Suprapubic skin (tissue), 4 donors: ENCODE measurements around the gene PNN. TPM values are rescaled to one million over a fixed set of nuclear protein-coding genes. Genes with fewer than 3 reads are reported as not detected.

Experiments used
- DNase-seq, 2 donors: peaks; one replicate each; pipeline ENCODE4 v3.0.0-alpha.2; 2019; ENCODE audit warnings: low spot score in 2 of 2
- H3K27ac ChIP-seq: fragments of 200-600 bp; sonication (generic); one replicate; pipeline ENCODE4 v1.5.1; 2019
- H3K27me3 ChIP-seq: fragments of 200-600 bp; sonication (generic); one replicate; pipeline ENCODE4 v1.5.1; 2019
- H3K36me3 ChIP-seq: fragments of 200-600 bp; sonication (generic); one replicate; pipeline ENCODE4 v1.5.1; 2019
- H3K4me1 ChIP-seq: fragments of 200-600 bp; sonication (generic); one replicate; pipeline ENCODE4 v1.5.1; 2019
- H3K4me3 ChIP-seq: fragments of 200-600 bp; sonication (generic); one replicate; pipeline ENCODE4 v1.5.1; 2019; ENCODE audit warnings: mild to moderate bottlenecking
- H3K9me3 ChIP-seq: fragments of 200-600 bp; sonication (generic); one replicate; pipeline ENCODE4 v1.5.1; 2019
- CTCF ChIP-seq, 2 donors: fragments of 200-600 bp in 1 of 2; fragments of 450-650 bp in 1 of 2; sonication (generic) in 1 of 2; IDR thresholded peaks; one replicate each; pipeline ENCODE4 v1.5.1; 2016 to 2019; ENCODE audit warnings: antibody characterized with exemption in 2 of 2, mild to moderate bottlenecking in 1 of 2, moderate library complexity in 1 of 2
- EP300 ChIP-seq: sonication (generic); formaldehyde crosslinking; IDR thresholded peaks from one replicate; pipeline ENCODE4 v1.6.1; 2017; ENCODE audit warnings: antibody characterized with exemption
- POLR2A ChIP-seq, 2 donors: fragments of 450-650 bp; IDR thresholded peaks; one replicate each; pipeline ENCODE4 v1.6.1; 2017; ENCODE audit warnings: antibody characterized with exemption in 2 of 2, mild to moderate bottlenecking in 2 of 2, moderate library complexity in 2 of 2
- POLR2AphosphoS5 ChIP-seq, 3 donors: sonication (generic); formaldehyde crosslinking; IDR thresholded peaks; one replicate each; pipeline ENCODE4 v1.6.1; 2017; ENCODE audit warnings: antibody characterized with exemption in 3 of 3
- WGBS: methylation state at CpG from one replicate; pipeline ENCODE4 v1.1.5; 2018; 5-methylcytosine and 5-hydroxymethylcytosine counted together
- total RNA-seq, 4 donors: library from RNA; depleted of rRNA; stranded (reverse); fragments of >200 nt; gene quantifications; one replicate each; pipeline ENCODE4 v1.1.0, GENCODE V29; 2016

Gene PNN
- total RNA-seq, 4 donors from 2014 or later = 24.8 to 63.3 (median 26.4) TPM

- H3K27ac ChIP-seq = no peak overlapping the region
- no peak for DNase-seq
- peaks cover 16% of the 10 kb centered on the region for H3K4me1 ChIP-seq
- H3K27me3 ChIP-seq = no peaks in the 10 kb centered on the region
- TF ChIP-seq EP300 (no peak), CTCF (IDR thresholded peaks at IDR 0.05) (no peak), POLR2AphosphoS5 (IDR thresholded peaks at IDR 0.05) (no peak), POLR2A (IDR thresholded peaks at IDR 0.05) (no peak)
- WGBS = 92% methylated on average over 7 of the region's 9 CpGs
- H3K9me3 ChIP-seq = no peaks in the 10 kb centered on the region
- H3K36me3 ChIP-seq = peaks cover 53% of the 10 kb centered on the region
- no peak overlapping the region for H3K4me3 ChIP-seq
Measured at GRCh38 chr14:39177168-39177545, 2.1 kb downstream of the PNN start.

GRCh38 chr14:39179042-39179441 lies 4.0 kb downstream of the PNN start:
- no peak overlapping the region for H3K27ac ChIP-seq
- H3K27me3 ChIP-seq = no peaks in the 10 kb centered on the region
- WGBS = 96% methylated on average over 6 of the region's 6 CpGs
- no peak for TF ChIP-seq CTCF (IDR thresholded peaks at IDR 0.05)
- no peak for TF ChIP-seq EP300
- TF ChIP-seq POLR2A (IDR thresholded peaks at IDR 0.05) = no peak
- no peak overlapping the region for H3K4me3 ChIP-seq
- DNase-seq = no peak
- peaks cover 59% of the 10 kb centered on the region for H3K36me3 ChIP-seq
- H3K9me3 ChIP-seq = no peaks in the 10 kb centered on the region
- peaks cover 16% of the 10 kb centered on the region for H3K4me1 ChIP-seq

- Histone ChIP-seq H3K36me3 (peaks cover 69% of the 10 kb centered on the region), H3K27ac (no peak overlapping the region)
- 80% methylated on average over 5 of the region's 5 CpGs for WGBS
Measured at GRCh38 chr14:39180553-39180952, 5.5 kb downstream of the PNN start.

GRCh38 chr14:39181026-39181692 lies 6.1 kb downstream of the PNN start:
- Histone ChIP-seq H3K27ac (no peak overlapping the region), H3K4me3 (no peak overlapping the region), H3K36me3 (peaks cover 70% of the 10 kb centered on the region), H3K27me3 (no peaks in the 10 kb centered on the region), H3K4me1 (peaks cover 11% of the 10 kb centered on the region), H3K9me3 (no peaks in the 10 kb centered on the region)
- TF ChIP-seq CTCF (IDR thresholded peaks at IDR 0.05) (no peak), POLR2A (IDR thresholded peaks at IDR 0.05) (no peak), EP300 (no peak), POLR2AphosphoS5 (IDR thresholded peaks at IDR 0.05) (no peak)
- 92% methylated on average over 7 of the region's 7 CpGs for WGBS
- DNase-seq = no peak

More at GRCh38 chr14:39180553-39180952, 5.5 kb downstream of the PNN start:
- Histone ChIP-seq H3K4me1 (peaks cover 16% of the 10 kb centered on the region), H3K27me3 (no peaks in the 10 kb centered on the region), H3K4me3 (no peak overlapping the region), H3K9me3 (no peaks in the 10 kb centered on the region)
- TF ChIP-seq EP300 (no peak), POLR2A (IDR thresholded peaks at IDR 0.05) (no peak), CTCF (IDR thresholded peaks at IDR 0.05) (no peak), POLR2AphosphoS5 (IDR thresholded peaks at IDR 0.05) (no peak)
- no peak for DNase-seq

- Histone ChIP-seq H3K9me3 (no peaks in the 10 kb centered on the region), H3K36me3 (peaks cover 69% of the 10 kb centered on the region), H3K27ac (no peak overlapping the region), H3K4me1 (peaks cover 6% of the 10 kb centered on the region), H3K27me3 (no peaks in the 10 kb centered on the region), H3K4me3 (no peak overlapping the region)
- no peak for DNase-seq
- TF ChIP-seq POLR2A (IDR thresholded peaks at IDR 0.05) (no peak), EP300 (no peak), CTCF (IDR thresholded peaks at IDR 0.05) (no peak), POLR2AphosphoS5 (IDR thresholded peaks at IDR 0.05) (no peak)
- WGBS = 80% methylated on average over 5 of the region's 5 CpGs
Measured at GRCh38 chr14:39181693-39182047, 6.6 kb downstream of the PNN start.
